K562 (cell line): ENCODE data around the gene ACSS2. TPM values are rescaled to one million over a fixed set of nuclear protein-coding genes. Genes with fewer than 3 reads are reported as not detected.

Experiments
- ARID4B ChIP-seq: sonication (generic); formaldehyde crosslinking; IDR thresholded peaks from 2 replicates; pipeline ENCODE4 v1.8.0; 2022; ENCODE audit warnings: mild to moderate bottlenecking, missing genetic modification reagents
- BDP1 ChIP-seq: IDR thresholded peaks from 3 replicates; pipeline ENCODE4 v1.6.1; 2011; ENCODE audit not compliant: insufficient read length, insufficient read depth
- CBX3 ChIP-seq, 2 experiments: IDR thresholded peaks; 1 replicate in 1 of 2; 2 replicates in 1 of 2; pipeline ENCODE4 v1.6.1; 2012; ENCODE audit warnings: inconsistent platforms in 2 of 2, low read length in 2 of 2, borderline replicate concordance in 1 of 2, control low read depth in 1 of 2
- CHAMP1 ChIP-seq: fragments of 450-650 bp; IDR thresholded peaks from 2 replicates; pipeline ENCODE4 v1.6.1; 2016; ENCODE audit warnings: mild to moderate bottlenecking
- MIER1 ChIP-seq: fragments of 450-650 bp; IDR thresholded peaks from 2 replicates; pipeline ENCODE4 v1.6.1; 2016; ENCODE audit warnings: antibody characterized with exemption, mild to moderate bottlenecking, low read depth
- NFXL1 ChIP-seq: fragments of 450-650 bp; formaldehyde crosslinking; IDR thresholded peaks from 2 replicates; pipeline ENCODE4 v1.4.0; 2021; ENCODE audit warnings: mild to moderate bottlenecking
- NR3C1 ChIP-seq: sonication (generic); formaldehyde crosslinking; IDR thresholded peaks from 2 replicates; pipeline ENCODE4 v1.8.1; 2022; ENCODE audit warnings: missing genetic modification reagents
- SMARCA5 ChIP-seq: fragments of 450-650 bp; IDR thresholded peaks from 2 replicates; pipeline ENCODE4 v1.6.1; 2016
- STAG1 ChIP-seq: sonication (generic); formaldehyde crosslinking; IDR thresholded peaks from 2 replicates; pipeline ENCODE4 v1.5.0; 2020; ENCODE audit warnings: missing genetic modification reagents, borderline replicate concordance
- TBP ChIP-seq: optimal IDR thresholded peaks from 2 replicates; pipeline ENCODE3; 2011; ENCODE audit warnings: low read depth, low read length, improper control_type of control experiment
- ZKSCAN1 ChIP-seq: fragments of 150-350 bp; IDR thresholded peaks from 2 replicates; pipeline ENCODE4 v1.6.1; 2016; ENCODE audit warnings: low read depth, low read length
- ZNF324 ChIP-seq: fragments of 250-450 bp; sonication (Bioruptor Pico); IDR thresholded peaks from 2 replicates; pipeline ENCODE4 v1.4.0; 2020; ENCODE audit warnings: mild to moderate bottlenecking
- ZNF445 ChIP-seq: fragments of 250-450 bp; sonication (Bioruptor Pico); IDR thresholded peaks from 2 replicates; pipeline ENCODE4 v1.4.0; 2020; ENCODE audit warnings: low read depth, mild to moderate bottlenecking, moderate library complexity
- ZNF696 ChIP-seq: fragments of 250-450 bp; sonication (Bioruptor Pico); conservative IDR thresholded peaks from 2 replicates; pipeline ENCODE4 v1.4.0; 2020; ENCODE audit warnings: mild to moderate bottlenecking, moderate library complexity
- polyA plus RNA-seq, 8 experiments: library from polyadenylated mRNA; depleted of rRNA in 4 of 8; stranded (reverse) in 5 of 8; unstranded in 3 of 8; fragments of >200 nt; fragmentation: Nextera tagmentation in 2 of 8; fragmentation: Illumina TruSeq in 1 of 8; extraction: Ambion mirVana in 2 of 8; extraction: Trizol in 1 of 8; gene quantifications; 2 replicates each; pipeline versions ENCODE4 v1.2.1 to v1.2.3, GENCODE V29; 2011 to 2014; ENCODE audit warnings: inconsistent platforms in 1 of 8, missing spikeins in 1 of 8
- total RNA-seq, 7 experiments: library from RNA; depleted of rRNA in 6 of 7; stranded (reverse); fragments of >200 nt in 6 of 7; fragmentation: Illumina TruSeq in 2 of 7; extraction: Trizol in 2 of 7; gene quantifications; 2 replicates each; pipeline versions ENCODE4 v1.2.1 to v1.2.3, GENCODE V29; 2011 to 2021; ENCODE audit warnings: low replicate concordance in 1 of 7
- TF ChIP-seq, protein P1 (sequence below): fragments of 250-450 bp; sonication (Bioruptor Pico); IDR thresholded peaks from 2 replicates; pipeline ENCODE4 v1.4.0; 2020; ENCODE audit warnings: mild to moderate bottlenecking
- TF ChIP-seq, protein P2 (sequence below), 2 experiments: IDR thresholded peaks in 1 of 2; conservative IDR thresholded peaks in 1 of 2; 2 replicates each; pipeline ENCODE4 v1.6.1; 2016; ENCODE audit warnings: low read depth in 2 of 2, mild to moderate bottlenecking in 1 of 2, missing compliant biosample characterization in 1 of 2, missing genetic modification characterization in 1 of 2, moderate library complexity in 1 of 2

The ACSS2 gene
- total and polyA plus RNA-seq, 9 of the 15 experiments (the other 6 are each of a cell fraction or from before 2014, with no cell fraction given) = 21.9 to 246 (median 66.2) TPM

DNA sequence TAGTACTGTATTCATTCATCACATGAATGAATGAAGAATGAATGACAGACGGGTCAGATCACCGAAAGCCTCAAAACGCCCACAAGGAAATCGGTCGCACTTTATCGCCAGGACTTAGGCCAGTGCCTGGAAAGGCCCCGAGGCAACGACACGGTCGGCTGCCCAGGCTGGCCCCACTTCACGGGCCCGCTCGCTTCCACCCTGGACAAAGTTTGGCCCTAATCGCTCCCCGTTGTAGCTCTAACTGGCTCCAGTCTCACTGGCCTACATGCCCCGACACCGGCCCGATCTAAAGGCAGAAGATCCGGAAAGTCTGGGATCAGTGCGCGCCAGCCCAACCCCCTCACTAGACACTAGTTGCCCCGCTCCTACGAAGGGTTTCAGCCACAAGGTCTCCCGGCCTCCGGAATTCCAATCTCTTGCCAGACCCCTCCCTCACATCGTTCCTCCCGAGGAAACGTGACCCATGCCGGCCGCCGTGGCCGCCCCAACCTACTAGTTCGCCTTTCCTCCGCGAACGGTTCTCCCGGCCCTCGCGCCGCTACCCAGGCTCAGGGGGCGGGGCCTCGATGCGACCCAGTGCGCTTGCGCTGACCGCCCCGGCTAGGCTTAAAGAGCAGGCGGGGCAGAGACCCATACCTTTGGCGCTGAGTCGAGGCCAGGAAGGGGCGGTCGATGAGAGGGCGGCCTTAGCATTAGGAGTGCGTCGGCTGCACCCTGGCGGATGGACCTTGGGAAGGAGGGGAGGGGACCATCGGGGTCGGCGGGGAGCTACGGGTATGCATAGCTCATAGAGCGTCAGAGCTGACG, 79.0 kb downstream of the ACSS2 start, which contains the start of the genes GSS and MYH7B (continued):
- TF ChIP-seq ZNF696 = no peak
- peak; percentile 85 for TF ChIP-seq ARID4B
- TF ChIP-seq, protein P1, sequence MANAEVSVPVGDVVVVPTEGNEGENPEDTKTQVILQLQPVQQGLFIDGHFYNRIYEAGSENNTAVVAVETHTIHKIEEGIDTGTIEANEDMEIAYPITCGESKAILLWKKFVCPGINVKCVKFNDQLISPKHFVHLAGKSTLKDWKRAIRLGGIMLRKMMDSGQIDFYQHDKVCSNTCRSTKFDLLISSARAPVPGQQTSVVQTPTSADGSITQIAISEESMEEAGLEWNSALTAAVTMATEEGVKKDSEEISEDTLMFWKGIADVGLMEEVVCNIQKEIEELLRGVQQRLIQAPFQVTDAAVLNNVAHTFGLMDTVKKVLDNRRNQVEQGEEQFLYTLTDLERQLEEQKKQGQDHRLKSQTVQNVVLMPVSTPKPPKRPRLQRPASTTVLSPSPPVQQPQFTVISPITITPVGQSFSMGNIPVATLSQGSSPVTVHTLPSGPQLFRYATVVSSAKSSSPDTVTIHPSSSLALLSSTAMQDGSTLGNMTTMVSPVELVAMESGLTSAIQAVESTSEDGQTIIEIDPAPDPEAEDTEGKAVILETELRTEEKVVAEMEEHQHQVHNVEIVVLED (CRISPR knock-in tag) = no peak
- TF ChIP-seq CBX3 (IDR thresholded peaks at IDR 0.05; ENCODE audit: borderline replicate concordance in 1 of 2, low read length in 2 of 2) = no peak; a peak in 1 of 3 replicates
- TF ChIP-seq BDP1 = no peak
- TF ChIP-seq TBP = peak; percentile 97
- no peak for TF ChIP-seq STAG1 (CRISPR knock-in tag)
- no peak for TF ChIP-seq NR3C1 (CRISPR knock-in tag)
- TF ChIP-seq, protein P2, sequence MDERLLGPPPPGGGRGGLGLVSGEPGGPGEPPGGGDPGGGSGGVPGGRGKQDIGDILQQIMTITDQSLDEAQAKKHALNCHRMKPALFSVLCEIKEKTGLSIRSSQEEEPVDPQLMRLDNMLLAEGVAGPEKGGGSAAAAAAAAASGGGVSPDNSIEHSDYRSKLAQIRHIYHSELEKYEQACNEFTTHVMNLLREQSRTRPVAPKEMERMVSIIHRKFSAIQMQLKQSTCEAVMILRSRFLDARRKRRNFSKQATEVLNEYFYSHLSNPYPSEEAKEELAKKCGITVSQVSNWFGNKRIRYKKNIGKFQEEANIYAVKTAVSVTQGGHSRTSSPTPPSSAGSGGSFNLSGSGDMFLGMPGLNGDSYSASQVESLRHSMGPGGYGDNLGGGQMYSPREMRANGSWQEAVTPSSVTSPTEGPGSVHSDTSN (CRISPR knock-in tag; IDR thresholded peaks at IDR 0.05; ENCODE audit: low read depth) = no peak
- TF ChIP-seq, protein P2 (tag; conservative IDR thresholded peaks at IDR 0.05; ENCODE audit: low read depth) = no peak
- TF ChIP-seq ZNF445 (CRISPR knock-in tag) = no peak
- no peak for TF ChIP-seq NFXL1 (CRISPR knock-in tag)
- TF ChIP-seq MIER1 = 0 out of 2 replicates have a peak, but pooled peaks have one; percentile 24
- TF ChIP-seq SMARCA5 = no peak
- TF ChIP-seq ZKSCAN1 = no peak; the same call in 1 of the 2 replicates
- no peak for TF ChIP-seq ZNF324 (CRISPR knock-in tag)
- no peak for TF ChIP-seq CHAMP1
